Measurements from ENCODE around the gene PTBP3. TPM values are rescaled to one million over a fixed set of nuclear protein-coding genes. Genes with fewer than 3 reads are reported as not detected.

PTBP3 gene
- total and polyA plus RNA-seq, 2 of the 4 experiments (the other 2 are of a cell fraction), result 8.6 to 15.6 TPM

- no peak overlapping the region for H2AK9ac ChIP-seq (replicated peaks; ENCODE audit: low read depth, low read length, poor library complexity)
- H3K4me3 ChIP-seq (ENCODE audit: insufficient read depth, low read depth, low read length), result no peak overlapping the region
- no peak overlapping the region for H2BK20ac ChIP-seq (ENCODE audit: low read depth, low read length)
- no peak overlapping the region for H3K56ac ChIP-seq (ENCODE audit: extremely low read depth, insufficient read depth, low read length)
- H3K4me2 ChIP-seq (ENCODE audit: low read depth, low read length), result no peak overlapping the region
- in situ Hi-C loops (cut with MboI; ENCODE audit: low sequenced_read_pairs), result no loop called here
- ChIA-PET POLR2A (ENCODE audit: unreplicated experiment) (no interaction called here), CTCF (no interaction called here)
- ATAC-seq (ENCODE audit: low read depth), result no peak
- no TSS peak for BruUV-seq (replicated peaks)
- no peaks in the 10 kb centered on the region for H3K9me3 ChIP-seq (ENCODE audit: control insufficient read depth, insufficient read depth, low read length)
- dilution Hi-C loops (cut with HindIII; ENCODE audit: low sequenced_read_pairs, unreplicated experiment), result no loop called here
- H3K4ac ChIP-seq (ENCODE audit: low read depth, low read length), result no peak overlapping the region
- no peak overlapping the region for H2AFZ ChIP-seq (replicated peaks; ENCODE audit: low read length, poor library complexity)
- H4K91ac ChIP-seq (ENCODE audit: insufficient read depth, low read depth, low read length), result no peak overlapping the region
- H3K9me1 ChIP-seq (ENCODE audit: insufficient read depth, low read length), result peaks cover 13% of the 10 kb centered on the region; the same call in 1 of the 2 replicates
- H3K9ac ChIP-seq (ENCODE audit: low read depth, low read length), result no peak overlapping the region
- no peak overlapping the region for H2AK5ac ChIP-seq (ENCODE audit: low read depth, low read length)
- H3K36me3 ChIP-seq (ENCODE audit: control insufficient read depth, insufficient read depth, low read length), result 0 out of 2 replicates have a peak, but pooled peaks cover 2% of the 10 kb centered on the region
- TF ChIP-seq MAFK (IDR thresholded peaks at IDR 0.05; ENCODE audit: low read depth, low read length) (no peak), POLR2A (IDR thresholded peaks at IDR 0.05; ENCODE audit: low read depth, low read length) (no peak), RAD21 (IDR thresholded peaks at IDR 0.05; ENCODE audit: low read length) (no peak)
- no peak overlapping the region for H2BK15ac ChIP-seq (ENCODE audit: low read depth, low read length)
- no peak overlapping the region for H3K27ac ChIP-seq (ENCODE audit: insufficient read depth, low read length)
- no peak overlapping the region for H2BK5ac ChIP-seq (ENCODE audit: low read depth, low read length, poor library complexity, severe bottlenecking)
- no peak overlapping the region for H3K23ac ChIP-seq (ENCODE audit: low read depth, low read length)
- H4K20me1 ChIP-seq (ENCODE audit: insufficient read depth, low read length), result peaks cover 65% of the 10 kb centered on the region
- no peak overlapping the region for H3K18ac ChIP-seq (ENCODE audit: low read depth, low read length)
- H3K27me3 ChIP-seq (ENCODE audit: control insufficient read depth, insufficient read depth, low read length), result no peaks in the 10 kb centered on the region
- H4K8ac ChIP-seq (ENCODE audit: low read depth in 2 of 2, low read length in 2 of 2), result no peak overlapping the region
- H3K14ac ChIP-seq (replicated peaks; ENCODE audit: low read depth, low read length), result no peak overlapping the region
- peaks cover 1% of the 10 kb centered on the region; the same call in 1 of the 2 replicates for H3K4me1 ChIP-seq (ENCODE audit: control insufficient read depth, insufficient read depth, low read length)
- H2BK120ac ChIP-seq (ENCODE audit: low read depth, low read length), result no peak overlapping the region
- intact Hi-C loops (cut with micrococcal nuclease), result no loop called here
- no CpG with 5 or more reads among the region's 8 CpGs for WGBS, 2 experiments (ENCODE audit: extremely low coverage in 2 of 2, insufficient read length in 1 of 2)
- DNase-seq, result no peak
- no peak overlapping the region for H4K5ac ChIP-seq (ENCODE audit: low read depth, low read length)
- H3K79me1 ChIP-seq (ENCODE audit: low read depth in 1 of 2, low read length in 2 of 2), result peaks cover 3 to 58% of the 10 kb centered on the region in 2 experiments; a peak in 3 of 4 replicates
Measured at GRCh38 chr9:112325600-112325999, 7.8 kb downstream of the PTBP3 start.

Measured in IMR-90 (cell line).